ENCODE results near the gene TFAP2C. TPM values are rescaled to one million over a fixed set of nuclear protein-coding genes. Genes with fewer than 3 reads are reported as not detected.

The TFAP2C gene
- total RNA-seq, 1 experiment from 2014 or later = 23.7 TPM

GRCh38 chr20:56604673-56605072 lies 24.4 kb upstream of the TFAP2C start:
- no peaks in the 10 kb centered on the region for H3K9me3 Mint-ChIP-seq
- ChIA-PET CTCF (no interaction called here), POLR2A (no interaction called here)
- no peak overlapping the region for H3K4me3 Mint-ChIP-seq
- H3K36me3 Mint-ChIP-seq = no peaks in the 10 kb centered on the region
- H3K4me1 Mint-ChIP-seq = peaks cover 13% of the 10 kb centered on the region
- TF ChIP-seq CTCF (IDR thresholded peaks at IDR 0.05) (no peak), ELF4 (CRISPR knock-in tag; IDR thresholded peaks at IDR 0.05; ENCODE audit: low read depth) (no peak), ZNF532 (CRISPR knock-in tag; IDR thresholded peaks at IDR 0.05; ENCODE audit: borderline replicate concordance) (no peak), ZNF232 (CRISPR knock-in tag; IDR thresholded peaks at IDR 0.05) (no peak), ETV6 (CRISPR knock-in tag; IDR thresholded peaks at IDR 0.05) (no peak), ZNF263 (CRISPR knock-in tag; IDR thresholded peaks at IDR 0.05; ENCODE audit: low read depth) (no peak), ATF6 (CRISPR knock-in tag; IDR thresholded peaks at IDR 0.05) (no peak), ZNF425 (CRISPR knock-in tag; conservative IDR thresholded peaks at IDR 0.05) (no peak), ZMAT4 (CRISPR knock-in tag; IDR thresholded peaks at IDR 0.05) (no peak), FOXP4 (CRISPR knock-in tag; IDR thresholded peaks at IDR 0.05) (no peak), GRHL2 (CRISPR knock-in tag; IDR thresholded peaks at IDR 0.05; ENCODE audit: insufficient replicate concordance, severe bottlenecking) (no peak), TP53 (CRISPR knock-in tag; IDR thresholded peaks at IDR 0.05) (no peak), ZNF423 (CRISPR knock-in tag; IDR thresholded peaks at IDR 0.05) (no peak), ZSCAN18 (CRISPR knock-in tag; IDR thresholded peaks at IDR 0.05) (no peak), ZBTB43 (CRISPR knock-in tag; IDR thresholded peaks at IDR 0.05) (no peak), TEAD4 (CRISPR knock-in tag; IDR thresholded peaks at IDR 0.05) (no peak), NFE2L1 (CRISPR knock-in tag; IDR thresholded peaks at IDR 0.05) (no peak), SOX15 (CRISPR knock-in tag; IDR thresholded peaks at IDR 0.05) (no peak), RORB (CRISPR knock-in tag; IDR thresholded peaks at IDR 0.05) (no peak)
- ATAC-seq = no peak
- H3K27me3 Mint-ChIP-seq (ENCODE audit: low read depth) = no peaks in the 10 kb centered on the region
- no peak for DNase-seq (ENCODE audit: low spot score)
- no peak overlapping the region for H3K27ac Mint-ChIP-seq
